LNCaP clone FGC (cell line): Measurements from ENCODE around the gene RET.

Source experiments
- DNase-seq: peaks from one replicate; pipeline ENCODE4 v3.0.0-alpha.2; 2011; ENCODE audit warnings: low read depth
- H3K4me3 ChIP-seq: 2 replicates; pipeline ENCODE4 v1.5.1; 2011; ENCODE audit warnings: mild to moderate bottlenecking, low read depth, low read length, control low read depth
- CTCF ChIP-seq: IDR thresholded peaks from 2 replicates; pipeline ENCODE4 v1.5.1; 2012; ENCODE audit warnings: mild to moderate bottlenecking; ENCODE audit not compliant: control insufficient read depth, insufficient read depth; ENCODE audit errors: extremely low read depth

RET gene

GRCh38 chr10:43036481-43037428 lies 40.1 kb upstream of the RET start:
- no peak overlapping the region for H3K4me3 ChIP-seq
- TF ChIP-seq CTCF = no peak
- no peak for DNase-seq

- no peak for TF ChIP-seq CTCF
- no peak overlapping the region for H3K4me3 ChIP-seq
- DNase-seq = no peak
Measured at GRCh38 chr10:43037440-43037839, 39.4 kb upstream of the RET start.

- TF ChIP-seq CTCF = no peak
- no peak overlapping the region for H3K4me3 ChIP-seq
- no peak for DNase-seq
Measured at GRCh38 chr10:43037942-43038782, 38.7 kb upstream of the RET start.

- DNase-seq = no peak
- H3K4me3 ChIP-seq = no peak overlapping the region
- TF ChIP-seq CTCF = no peak
Measured at GRCh38 chr10:43038783-43039623, 37.9 kb upstream of the RET start.

- DNase-seq = no peak
- no peak overlapping the region for H3K4me3 ChIP-seq
- TF ChIP-seq CTCF = no peak
Measured at GRCh38 chr10:43039624-43040481, 37.0 kb upstream of the RET start.
